ELR (cell line): ENCODE data around the gene TMPRSS6.

Experiments used
- DNase-seq: peaks from one replicate; pipeline ENCODE4 v3.0.0-alpha.2; 2015; ENCODE audit warnings: low read depth

Gene TMPRSS6

DNA sequence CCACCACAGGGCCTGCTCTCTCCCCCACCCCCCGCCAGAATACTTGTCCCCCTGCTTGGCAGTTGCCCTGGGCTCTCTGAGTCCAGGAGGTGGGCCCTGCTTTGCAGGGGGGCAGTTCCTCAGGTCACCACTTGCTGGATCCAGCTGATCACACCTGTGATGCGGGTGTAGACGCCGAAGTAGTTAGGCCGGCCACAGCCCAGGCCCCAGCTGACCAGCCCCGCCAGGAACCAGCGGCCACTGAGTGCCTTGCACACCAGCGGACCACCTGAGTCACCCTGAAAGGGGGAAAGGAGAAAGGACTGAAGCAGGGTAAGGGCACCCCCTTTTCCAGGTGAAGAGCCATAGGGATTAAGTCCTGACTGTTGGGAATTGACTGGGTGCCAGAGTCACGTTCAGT is 43.6 kb downstream of the TMPRSS6 start:
- no peak for DNase-seq

GRCh38 chr22:37065180-37065579 is 44.3 kb downstream of the TMPRSS6 start:
- no peak for DNase-seq

GRCh38 chr22:37064553-37064952 is 45.0 kb downstream of the TMPRSS6 start:
- DNase-seq, result no peak

DNA sequence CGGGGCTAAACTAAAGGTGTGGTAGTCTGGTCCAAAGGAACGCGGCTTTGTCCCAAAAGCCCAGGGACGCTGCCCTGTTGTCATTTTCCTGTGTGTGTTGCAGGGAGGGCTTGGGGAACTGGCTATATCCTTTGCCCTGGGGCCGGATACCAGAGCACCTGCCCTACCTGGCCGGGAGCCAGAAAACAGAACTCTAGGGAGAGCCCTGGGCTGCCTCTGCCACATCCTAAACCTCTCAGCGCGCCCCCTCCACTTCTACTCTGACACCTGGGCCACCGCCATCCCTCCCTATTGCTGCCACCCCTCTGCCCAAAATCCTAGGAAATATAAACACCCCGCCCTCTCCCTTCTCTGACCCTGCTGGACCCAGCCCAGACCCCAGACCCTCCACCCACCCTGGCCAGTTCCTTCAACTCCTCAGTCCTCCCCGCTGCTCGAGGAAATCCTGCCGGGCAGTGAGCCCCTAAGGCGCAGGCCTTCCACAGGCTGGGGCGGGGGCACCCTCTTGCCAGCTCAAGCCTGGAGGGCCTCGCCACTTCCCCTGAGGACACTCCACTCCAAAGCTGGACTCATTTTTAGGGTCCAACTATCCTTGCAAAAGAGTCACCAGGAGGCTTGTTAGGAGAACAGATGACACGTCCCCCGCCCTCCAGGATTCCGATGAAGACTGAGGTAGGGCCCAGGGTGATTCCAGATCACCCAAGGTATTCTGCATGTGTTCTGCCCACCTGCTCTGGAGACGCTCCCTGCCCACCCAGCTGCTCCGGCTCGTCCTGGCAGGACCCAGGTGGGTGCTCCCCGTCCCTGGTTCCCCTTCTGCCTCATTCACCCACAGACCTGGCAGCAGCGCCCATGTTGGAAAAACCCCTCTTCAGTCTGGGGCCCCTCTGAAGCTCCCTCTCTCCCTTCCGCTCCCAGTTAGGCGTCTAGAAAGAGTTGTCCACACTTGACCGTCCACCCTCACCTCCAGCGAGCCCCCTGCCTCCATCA is 45.8 kb downstream of the TMPRSS6 start:
- DNase-seq, result no peak

- no peak for DNase-seq
Measured at GRCh38 chr22:37062702-37063381, 46.7 kb downstream of the TMPRSS6 start.

DNA sequence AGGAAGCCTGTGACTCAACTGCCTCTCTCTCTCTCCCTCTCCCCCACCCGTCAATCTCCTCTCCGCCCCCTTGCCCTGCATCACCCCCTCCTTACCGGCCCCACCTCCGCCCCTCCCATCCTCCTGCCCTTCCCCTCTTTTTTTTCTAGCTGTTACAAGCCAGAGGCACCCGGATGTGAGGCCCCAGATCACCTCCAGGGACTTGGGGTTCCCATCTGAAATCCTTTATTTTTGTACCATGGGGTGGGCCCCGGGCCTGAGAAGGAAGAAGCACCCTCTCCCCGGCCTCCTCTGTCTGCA is 47.2 kb downstream of the TMPRSS6 start:
- no peak for DNase-seq

DNA sequence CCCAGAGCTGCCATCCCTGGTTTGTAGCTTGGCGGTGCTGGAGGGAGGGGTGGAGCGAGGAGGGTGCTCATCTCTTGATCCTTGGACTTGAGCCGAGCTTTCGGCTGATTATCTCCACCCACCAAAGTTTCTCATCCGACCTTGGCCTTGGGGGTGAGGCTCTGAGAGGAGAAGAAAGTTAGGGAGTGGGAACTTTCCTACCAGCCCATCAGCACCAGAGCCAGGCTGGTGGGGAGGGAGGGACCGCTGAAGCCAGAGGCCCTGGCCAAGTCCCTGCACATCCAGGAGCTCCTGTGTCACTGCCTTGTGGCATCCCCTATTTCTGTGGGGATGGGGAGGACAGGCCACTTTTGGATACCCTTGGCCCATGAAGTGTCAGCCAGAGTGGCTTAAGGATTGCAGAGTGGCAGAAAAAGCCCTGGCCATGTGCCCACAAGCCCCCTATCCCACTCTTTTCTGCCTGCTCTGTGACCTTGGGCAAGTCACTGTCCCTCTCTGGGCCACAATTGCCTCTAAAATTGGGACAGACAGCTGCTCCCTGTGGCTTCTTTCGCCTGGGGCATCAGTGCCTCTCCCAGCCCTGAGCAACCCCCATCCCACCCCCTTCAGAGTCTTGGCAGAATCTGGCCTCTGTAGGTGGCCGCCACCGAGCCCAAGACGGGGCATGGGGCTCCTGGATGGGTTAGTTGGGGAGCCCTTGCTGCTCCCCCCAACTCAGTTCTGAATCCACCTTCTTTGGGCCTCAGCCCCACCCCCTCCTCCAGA is 47.7 kb downstream of the TMPRSS6 start:
- DNase-seq, result no peak

DNA sequence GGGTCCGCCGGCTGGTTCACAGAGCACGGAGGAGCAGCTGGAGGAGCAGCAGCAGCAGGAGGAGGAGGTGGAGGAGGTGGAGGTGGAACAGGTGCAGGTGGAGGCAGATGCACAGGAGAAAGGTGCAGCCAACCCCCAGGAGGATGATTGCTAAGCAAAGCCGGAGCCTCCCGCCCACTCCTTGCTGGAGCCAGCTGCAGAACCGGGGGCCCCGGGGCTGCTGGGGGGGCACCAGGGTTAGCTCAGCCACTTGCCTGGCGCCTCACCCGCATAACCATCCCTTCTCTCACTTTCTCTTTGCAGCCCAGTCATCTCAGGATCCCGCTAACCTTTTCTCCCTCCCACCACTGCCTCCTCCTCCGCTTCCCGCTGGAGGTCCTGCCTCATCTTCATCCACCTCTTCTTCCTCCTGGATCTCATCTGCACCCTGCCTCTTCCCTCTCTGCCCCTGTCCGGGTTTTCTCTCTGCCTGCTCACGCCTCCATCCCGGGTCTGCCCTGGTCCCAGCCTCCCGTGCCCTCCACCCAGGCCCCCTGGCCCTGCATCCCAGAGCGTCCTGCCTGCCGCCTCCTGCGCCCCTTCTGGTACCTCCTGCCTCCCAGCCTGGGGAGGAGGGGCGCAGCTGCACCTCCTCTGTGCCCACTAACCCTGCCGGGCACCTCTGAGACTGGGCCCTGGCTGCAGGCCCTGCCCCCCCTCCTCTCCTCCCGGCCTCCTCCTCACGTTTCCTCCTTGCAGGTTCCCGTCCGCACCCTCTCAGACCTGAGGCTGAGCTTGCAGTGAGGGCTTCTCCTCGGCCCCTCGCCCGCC is 48.5 kb downstream of the TMPRSS6 start:
- DNase-seq, result no peak

DNA sequence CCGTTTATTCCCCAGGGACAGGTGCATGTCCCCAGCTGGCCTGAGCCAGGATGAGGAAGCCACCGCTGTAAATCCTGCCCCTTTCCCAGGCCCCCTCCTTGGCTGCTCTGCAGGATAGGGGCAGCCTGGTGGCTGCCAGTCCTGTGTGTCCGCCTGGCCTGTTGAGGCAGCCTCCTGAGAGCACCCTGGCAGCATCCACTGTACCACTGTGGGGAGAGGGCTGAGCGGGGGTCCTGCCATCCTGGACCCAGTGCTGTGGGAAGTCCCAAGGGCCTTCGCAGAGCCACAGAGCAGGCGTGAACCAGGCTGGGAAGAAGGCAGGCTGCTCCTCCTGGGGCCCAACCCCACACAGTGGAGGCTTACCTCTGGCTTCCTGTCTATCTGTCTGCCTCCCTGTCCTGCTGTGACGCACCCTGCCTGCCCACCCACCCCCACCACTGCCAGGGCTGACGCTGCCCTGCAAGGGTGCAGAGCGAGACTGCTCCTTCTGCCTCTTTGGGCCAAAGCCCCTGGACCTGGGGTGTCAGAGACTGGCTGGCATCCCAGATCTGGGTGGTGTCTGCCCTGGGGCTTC is 49.5 kb downstream of the TMPRSS6 start:
- DNase-seq, result no peak

GRCh38 chr22:37058917-37059701 is 50.4 kb downstream of the TMPRSS6 start:
- no peak for DNase-seq

DNA sequence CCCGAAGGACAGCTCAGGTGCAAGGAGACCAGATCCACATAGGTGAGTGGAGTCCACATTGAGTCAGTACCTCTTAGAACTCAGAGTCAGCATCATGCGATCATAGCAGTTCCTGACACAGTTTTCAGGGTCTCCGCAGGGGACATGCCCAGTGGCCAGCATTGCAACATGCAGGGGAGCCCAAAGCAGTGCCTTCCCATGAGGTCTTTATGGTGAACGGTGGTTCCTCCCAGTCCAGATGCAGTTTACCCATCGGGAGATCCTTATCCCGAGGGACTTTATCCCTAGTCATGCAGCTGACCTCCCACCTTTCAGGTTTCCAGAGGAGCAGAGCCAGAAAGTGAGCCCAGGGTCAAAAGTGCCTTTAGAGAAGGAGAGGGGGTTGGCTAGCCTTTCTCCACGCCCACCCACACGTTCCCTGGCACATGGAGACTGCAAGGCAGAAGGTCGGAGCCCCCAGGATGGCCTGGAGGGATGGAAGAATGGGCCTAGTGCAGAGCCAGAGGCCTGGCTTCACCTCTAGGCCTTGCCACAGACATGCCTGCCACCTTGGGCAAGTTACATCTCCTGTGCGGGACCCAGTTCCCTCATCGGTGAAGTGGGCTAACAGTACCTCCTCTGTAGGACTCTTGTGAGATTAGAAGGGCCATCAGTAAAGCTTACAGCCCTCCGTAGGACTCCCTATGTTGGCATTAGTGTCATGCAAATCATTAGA is 51.6 kb downstream of the TMPRSS6 start:
- no peak for DNase-seq

- DNase-seq, result no peak
Measured at GRCh38 chr22:37057226-37057625, 52.3 kb downstream of the TMPRSS6 start.

- no peak for DNase-seq
Measured at GRCh38 chr22:37056246-37056645, 53.3 kb downstream of the TMPRSS6 start.

- DNase-seq, result no peak
Measured at GRCh38 chr22:37054600-37055365, 54.7 kb downstream of the TMPRSS6 start.

- no peak for DNase-seq
Measured at GRCh38 chr22:37054056-37054395, 55.5 kb downstream of the TMPRSS6 start.

DNA sequence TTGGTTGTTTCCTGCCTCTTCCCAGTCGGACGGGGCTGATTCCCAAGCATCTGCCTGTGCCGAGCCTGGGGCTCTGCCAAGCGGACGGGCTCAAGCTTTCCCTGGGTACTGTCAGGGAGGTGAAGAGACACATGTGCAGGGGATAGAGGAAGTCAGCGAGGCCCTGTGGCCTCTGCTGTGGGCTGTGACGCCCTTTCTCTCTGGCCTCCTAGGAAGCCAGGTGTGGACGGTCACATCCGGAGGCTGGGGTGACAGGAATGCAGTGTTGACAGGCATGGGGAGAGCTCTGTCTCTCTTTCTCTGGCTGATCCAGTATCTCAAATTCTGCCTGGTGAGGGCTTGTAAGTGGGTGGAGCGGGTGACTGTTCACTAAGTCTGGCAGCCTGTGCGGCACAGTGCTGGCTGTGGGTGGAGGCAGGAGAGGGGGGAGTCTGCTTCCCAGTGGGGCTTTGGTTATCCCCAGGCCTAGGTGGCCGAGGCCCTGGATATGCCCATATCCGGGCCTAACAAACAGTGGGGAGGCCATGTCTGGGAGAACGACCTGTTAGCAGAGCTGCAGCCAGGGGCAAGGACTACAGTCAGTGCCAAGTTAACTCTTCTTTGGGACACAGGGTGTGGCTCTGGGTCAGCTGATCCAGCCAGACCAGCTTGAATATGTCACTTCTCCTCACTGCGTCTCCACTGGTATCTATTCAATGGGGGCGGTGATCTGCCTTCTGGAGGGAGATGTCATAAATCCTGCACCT is 56.0 kb downstream of the TMPRSS6 start:
- DNase-seq, result no peak

DNA sequence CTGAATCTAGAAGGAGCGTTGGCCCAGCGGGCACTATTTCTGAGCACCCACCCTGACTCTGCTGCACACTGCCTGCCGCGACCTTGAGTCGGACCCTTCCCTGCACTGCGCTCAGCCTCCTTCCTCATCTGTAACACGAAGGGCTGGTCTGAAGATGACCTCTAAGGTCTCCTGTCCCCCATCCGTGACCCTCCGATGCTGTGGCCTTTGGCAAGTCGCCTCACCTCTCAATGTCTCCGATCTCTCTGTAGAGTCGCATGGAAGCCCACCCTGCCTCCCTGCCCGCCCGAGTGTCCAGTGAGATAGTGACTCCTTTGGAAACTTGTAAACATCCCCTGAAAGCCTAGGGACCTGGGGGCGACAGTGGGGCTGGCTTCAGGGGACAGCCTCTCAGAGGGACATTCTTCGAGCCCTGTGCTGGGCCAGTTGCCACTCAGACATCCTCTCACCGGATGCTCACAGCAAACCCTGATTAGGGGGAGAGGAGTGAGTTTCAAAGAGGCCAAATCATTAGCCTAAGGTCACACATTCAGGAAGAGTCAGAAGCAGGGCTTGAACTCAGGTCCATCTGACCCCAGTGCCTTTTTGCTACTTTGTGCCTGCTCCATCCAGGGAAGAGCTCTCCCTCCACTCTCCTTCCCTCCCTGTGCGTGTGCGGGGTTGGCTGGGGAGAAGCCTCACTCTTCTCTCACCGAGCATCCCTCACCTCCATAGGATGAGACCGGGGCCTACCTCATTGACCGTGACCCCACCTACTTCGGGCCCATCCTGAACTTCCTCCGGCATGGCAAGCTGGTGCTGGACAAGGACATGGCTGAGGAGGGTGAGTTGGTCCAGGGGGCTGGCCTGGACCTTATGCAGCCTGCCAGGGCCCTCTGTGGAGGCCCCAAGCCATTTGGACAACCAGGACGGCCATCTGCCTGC is 56.9 kb downstream of the TMPRSS6 start:
- no peak for DNase-seq
